HG03025 (cell line): ENCODE data around the gene ZNF93.
A peak's percentile ranks its signal among the peaks of the same experiment; 100 is the strongest.
"Not testable (repeated sequence)": the region's sequence is repeated elsewhere in the genome, so short reads cannot be mapped to it uniquely, and the experiment has no call there.

ENCODE experiments used
- ATAC-seq: cut with Tn5 transposase; IDR thresholded peaks from one replicate; pipeline ENCODE4 v1.9.1; 2021; ENCODE audit warnings: mild to moderate bottlenecking, moderate library complexity; ENCODE audit not compliant: unreplicated experiment, low FRiP score

Gene ZNF93

DNA sequence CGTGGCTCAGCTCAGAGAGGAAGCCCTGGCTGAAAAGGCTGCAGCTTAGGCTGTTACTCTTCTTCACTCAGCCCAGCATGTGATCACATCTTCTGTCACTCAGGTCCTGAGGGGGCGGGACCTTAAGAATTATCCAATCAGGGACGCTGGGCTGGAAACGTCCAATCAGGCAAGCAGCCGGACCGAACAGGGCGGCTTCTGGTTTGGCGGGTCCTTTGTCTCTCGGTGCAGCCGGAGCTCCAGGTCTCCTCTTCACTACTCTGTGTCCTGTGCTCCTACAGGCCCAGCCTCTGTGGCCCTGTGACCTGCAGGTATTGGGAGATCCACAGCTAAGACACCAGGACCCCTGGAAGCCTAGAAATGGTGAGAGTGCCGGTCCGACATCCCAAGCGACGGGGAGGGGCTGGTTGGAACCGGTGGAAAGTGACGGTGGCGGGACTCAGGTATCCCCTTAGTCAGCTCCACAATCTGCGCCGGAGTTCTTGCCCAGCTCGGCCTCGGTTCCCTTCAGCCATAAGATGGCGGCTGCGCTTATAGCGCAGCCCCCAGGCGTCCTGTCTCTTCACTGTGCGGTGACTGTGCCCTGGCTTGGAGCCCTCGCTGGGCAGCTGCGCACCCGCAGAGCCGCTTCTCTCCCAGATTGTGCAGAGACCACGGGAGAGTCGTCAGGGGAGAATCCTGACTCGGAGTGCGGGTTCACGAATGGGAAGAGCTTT, at the start of gene ZNF93:
Gene ZNF93, plus strand, starts transcription at position 218 of the 716 bp plus-strand sequence. Its CDS starts 143 bp downstream, at position 361.
- peak; percentile 90 for ATAC-seq

DNA sequence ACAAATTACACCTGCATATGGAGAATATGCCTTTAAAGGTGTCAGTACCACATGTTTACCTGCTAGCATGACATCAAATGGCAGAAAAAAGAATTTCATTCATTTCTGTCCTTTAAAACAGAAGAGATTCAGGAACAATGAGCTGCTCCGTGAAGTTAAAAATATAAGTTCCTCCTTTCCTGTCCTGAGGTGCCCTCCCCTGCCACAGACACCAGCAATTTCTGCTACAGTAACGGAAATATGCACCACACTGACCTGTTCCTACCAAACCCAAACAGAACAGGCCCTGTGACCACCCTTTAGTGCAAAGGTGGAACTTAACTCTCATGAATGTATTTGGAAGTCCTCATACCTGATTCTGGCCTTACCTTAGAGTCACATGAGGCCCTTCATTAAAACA, 49.0 kb upstream of the ZNF93 start:
- ATAC-seq = not testable (repeated sequence)

DNA sequence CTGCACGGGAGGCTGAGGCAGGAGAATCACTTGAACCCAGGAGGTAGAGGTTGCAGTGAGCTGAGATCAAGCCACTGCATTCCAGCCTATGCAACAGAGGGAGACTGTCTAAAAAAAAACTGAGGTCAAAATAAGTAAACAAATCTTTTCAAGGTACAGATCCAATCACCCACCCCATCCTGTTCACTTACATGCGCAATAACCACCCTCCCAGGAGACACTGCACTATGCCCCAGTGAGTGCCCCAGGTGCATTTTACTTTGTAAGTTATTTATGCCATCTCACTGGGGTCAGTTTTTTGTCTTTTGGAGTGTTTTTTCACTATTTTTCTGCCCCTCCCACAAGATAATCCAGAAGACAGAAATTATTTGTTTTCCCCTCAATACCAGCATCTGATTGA, 42.0 kb upstream of the ZNF93 start:
- no peak for ATAC-seq

DNA sequence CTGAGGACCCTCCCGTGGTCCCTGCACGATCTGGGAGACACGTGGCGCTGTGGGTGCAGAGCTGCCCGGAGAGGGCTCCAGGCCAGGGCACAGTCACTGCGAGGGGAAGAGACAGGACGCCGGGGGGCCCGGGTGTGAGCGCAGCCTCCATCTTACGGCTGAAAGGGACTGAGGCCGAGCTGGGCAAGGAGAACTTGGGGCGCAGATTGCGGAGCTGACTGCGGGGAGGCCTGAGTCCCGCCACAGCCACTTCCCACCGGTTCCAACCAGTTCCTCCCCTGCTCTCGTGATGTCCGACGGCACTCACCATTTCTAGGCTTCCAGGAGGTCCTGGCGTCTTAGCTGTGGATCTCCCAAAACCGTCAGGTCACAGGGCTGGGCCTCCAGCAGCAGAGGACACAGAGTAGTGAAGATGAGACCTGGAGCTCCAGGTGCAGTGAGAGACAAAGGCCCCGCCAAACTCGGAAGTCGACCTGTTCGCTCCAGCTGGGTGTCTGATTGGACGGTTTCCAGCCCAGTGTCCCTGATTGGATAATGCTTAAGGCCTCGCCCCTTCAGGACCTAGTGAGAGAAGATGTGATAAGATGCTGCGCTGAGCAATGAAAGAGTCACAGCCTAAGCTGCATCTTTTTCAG, 39.9 kb upstream of the ZNF93 start:
- no peak for ATAC-seq

DNA sequence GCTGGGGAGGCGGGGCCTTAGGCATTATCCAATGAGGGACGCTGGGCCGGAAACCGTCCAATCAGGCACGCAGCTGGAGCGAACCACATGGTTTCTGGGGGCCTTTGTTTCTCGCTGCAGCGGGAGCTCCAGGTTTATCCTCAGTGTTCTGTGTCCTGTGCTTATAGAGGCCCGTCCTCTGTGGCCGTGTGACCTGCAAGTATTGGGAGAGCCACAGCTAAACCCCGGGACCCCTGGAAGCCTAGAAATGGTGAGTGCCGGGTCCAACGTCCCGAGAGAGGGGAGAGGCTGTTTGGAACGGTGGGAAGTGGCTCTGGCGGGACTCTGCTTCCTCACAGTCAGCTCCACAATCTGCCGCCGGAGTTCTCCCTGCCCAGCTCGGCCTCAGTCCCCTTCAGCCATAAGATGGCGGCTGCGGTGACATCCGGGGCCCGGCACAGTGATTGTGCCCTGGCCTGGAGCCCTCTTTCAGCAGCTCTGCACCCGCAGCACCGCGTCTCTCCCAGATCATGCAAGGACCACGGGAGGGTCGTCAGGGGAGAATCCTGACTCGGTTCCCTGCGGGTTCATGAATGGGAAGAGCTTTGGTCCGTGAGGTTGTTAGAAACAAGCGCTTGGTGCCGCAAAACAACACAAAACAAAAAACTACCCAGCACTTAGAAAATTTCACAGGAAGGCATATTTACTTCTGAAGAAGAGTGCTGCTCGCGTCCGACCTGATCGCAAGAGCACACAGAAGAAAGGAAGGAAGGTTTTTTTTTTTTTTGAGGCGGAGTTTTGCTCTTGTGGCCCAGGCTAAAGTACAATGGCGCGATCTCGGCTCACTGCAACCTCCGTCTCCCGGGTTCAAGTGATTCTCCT, 34.8 kb upstream of the ZNF93 start, which contains the start of gene ZNF253:
Gene ZNF253, plus strand, starts transcription at position 133 of the 861 bp plus-strand sequence. Its CDS starts 115 bp downstream, at position 248.
- ATAC-seq = peak; percentile 96

DNA sequence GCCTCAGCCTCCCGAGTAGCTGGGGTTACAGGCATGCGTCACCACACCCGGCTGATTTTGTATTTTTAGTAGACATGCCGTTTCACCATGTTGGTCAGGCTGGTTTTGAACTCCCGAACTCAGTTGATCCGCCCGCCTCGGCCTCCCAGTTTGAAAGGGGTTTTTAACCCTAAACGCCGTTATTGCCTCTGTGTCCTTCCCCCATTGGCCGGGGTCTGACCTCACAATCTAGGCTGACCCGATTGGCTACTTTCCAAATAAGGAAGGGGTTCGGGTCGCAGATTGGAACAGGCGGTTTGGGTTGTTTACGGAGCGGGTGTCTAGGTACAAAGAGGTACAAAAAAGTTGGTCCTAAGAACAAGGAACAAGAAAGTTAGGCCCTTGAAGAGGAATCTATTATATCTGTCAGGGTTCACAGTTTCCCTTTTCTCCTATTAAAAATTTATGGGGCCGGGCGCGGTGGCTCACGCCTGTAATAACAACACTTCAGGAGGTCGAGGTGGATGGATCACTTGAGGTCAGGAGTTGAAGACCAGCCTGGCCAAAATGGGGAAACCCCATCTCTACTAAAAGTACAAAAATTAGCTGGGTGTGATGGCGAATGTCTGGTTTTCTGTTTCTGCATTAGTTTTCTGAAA, 34.0 kb upstream of the ZNF93 start:
- ATAC-seq = no peak

DNA sequence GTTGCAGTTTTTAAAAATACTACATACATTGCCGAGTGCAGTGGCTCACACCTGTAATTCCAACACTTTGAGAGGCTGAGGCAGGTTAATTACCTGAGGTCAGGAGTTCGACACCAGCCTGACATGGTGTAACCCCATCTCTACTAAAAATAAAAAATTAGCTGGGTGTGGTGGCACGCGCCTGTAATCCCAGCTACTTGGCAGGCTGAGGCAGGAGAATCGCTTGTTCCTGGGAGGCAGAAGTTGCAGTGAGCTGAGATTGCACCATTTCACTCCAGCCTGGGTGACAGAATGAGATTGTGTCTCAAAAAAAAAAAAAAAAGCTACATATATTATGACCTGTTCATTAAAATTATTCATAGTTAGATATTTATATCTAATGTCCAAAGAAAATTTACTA, 30.7 kb upstream of the ZNF93 start:
- not testable (repeated sequence) for ATAC-seq

DNA sequence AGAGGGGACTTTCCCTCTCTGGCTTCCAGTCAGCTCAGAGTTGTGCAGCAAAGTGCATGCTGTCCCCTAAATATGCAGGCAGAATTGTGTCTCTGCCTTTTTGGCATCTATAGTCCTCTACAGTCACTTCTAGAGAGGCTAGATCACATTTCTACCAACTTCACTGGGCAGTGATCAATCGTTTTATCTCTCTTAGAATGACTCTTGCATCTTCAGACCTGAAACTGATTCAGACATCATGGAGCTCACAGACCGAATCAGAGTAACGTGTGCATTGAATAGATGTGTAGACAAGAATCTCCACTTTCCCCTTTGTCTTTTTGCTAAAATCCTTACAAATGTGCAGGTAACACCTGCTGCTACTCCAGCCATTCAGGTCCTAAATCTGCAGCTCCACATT, 28.8 kb upstream of the ZNF93 start:
- ATAC-seq = no peak

DNA sequence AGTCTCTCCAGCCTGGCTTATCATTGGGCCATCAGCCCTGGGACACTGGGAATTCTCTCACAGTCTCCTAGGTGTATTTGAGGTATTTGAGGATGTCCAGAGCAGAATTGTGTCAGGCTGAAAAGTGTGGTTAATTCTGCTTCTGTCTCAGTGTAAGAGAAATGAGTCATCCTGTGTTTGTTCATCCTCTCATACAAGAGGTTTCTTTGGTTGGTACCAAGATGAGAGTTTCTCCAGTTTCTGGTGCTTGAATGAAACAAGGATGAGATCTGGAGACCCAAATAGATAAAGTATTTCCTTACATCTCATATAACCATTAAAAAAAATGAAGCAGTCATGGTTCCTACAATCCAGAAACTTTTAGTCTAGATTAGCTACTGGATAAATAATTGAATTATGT, 27.4 kb upstream of the ZNF93 start:
- ATAC-seq = no peak

DNA sequence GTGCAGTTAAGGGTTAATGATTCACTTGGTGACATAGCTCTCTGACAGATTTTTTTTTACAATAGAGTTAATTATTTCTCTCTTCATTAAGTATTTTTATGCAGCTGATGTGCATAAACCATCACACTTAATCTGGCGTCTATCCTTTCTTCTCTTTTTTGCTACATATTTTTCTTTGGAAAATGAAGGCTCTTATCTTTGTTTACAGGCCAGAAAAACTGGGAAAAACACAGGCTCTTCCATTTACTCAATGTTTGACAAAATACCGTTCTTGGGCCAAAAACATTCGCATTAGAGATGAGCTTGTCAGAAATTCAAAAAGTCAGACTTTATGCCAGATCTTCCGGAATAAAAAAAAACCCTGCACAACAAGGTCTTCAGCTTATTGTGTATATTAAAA, 23.0 kb upstream of the ZNF93 start:
- no peak for ATAC-seq

DNA sequence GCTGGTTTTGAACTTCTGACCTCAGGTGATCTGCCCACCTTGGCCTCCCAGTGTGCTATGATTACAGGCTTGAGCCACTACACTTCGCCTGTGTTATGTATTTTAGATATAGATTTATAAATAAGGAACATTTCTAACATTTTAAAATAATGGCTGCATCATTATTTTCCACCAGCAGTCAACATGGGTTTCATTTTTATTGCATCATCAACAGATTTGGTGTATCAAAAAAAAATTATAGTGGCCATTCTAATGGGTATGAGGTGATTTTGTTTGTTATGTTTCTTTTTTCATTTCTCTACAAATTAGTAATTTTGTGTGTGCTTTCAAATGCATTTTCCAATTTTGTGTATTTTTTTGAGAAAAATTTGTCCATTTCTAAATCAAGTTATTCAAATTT, 16.2 kb upstream of the ZNF93 start:
- ATAC-seq = no peak

DNA sequence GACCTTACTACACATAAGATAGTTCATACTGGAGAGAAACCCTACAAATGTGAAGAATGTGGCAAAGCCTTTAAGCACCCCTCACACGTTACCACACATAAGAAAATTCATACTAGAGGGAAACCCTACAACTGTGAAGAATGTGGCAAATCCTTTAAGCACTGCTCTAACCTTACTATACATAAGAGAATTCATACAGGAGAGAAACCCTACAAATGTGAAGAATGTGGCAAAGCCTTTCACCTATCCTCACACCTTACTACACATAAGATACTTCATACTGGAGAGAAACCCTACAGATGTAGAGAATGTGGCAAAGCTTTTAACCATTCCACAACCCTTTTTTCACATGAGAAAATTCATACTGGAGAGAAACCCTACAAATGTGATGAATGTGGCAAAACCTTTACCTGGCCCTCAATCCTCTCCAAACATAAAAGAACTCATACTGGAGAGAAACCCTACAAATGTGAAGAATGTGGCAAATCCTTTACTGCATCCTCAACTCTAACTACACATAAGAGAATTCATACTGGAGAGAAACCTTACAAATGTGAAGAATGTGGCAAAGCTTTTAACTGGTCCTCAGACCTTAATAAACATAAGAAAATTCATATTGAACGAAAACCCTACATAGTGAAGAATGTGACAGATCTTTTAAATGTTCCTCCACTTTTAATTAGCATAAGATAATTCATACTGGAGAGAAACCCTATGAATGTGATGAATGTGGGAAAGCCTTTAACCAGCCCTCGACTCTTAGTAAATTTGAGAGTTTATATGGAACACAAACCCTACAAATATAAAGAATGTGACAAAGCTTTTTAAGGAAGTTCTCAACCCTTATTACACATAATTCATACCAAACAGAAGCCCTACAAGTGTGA, 8.4 kb upstream of the ZNF93 start:
- ATAC-seq = not testable (repeated sequence)

DNA sequence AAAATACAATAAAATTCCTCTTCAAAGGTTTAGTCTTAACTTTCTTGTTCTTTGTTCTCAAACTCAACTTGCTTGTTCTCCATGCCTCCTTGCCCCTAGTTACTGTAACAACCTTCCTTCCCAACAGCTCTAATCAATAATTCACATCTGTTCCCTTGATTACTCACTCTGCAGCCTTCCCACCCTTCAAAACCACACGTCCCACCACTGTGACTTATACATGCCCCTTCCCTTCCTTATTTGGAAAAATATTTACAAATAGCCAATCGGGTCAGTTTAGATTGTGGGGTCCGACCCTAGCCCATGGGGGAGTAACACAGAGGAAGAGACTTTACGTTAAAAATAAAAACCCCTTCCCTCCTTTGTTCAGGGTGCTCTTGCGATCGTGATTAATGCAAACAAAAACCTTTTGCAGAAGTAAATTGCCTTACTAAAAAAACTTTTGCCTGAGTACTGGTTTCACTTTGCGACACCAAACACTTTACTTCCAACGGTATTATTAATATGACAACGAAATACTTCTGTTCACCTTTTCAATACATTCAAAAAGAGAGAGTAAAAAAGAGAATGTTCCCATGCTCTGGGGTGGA, 512 bp upstream of the ZNF93 start:
- peak; percentile 18 for ATAC-seq

DNA sequence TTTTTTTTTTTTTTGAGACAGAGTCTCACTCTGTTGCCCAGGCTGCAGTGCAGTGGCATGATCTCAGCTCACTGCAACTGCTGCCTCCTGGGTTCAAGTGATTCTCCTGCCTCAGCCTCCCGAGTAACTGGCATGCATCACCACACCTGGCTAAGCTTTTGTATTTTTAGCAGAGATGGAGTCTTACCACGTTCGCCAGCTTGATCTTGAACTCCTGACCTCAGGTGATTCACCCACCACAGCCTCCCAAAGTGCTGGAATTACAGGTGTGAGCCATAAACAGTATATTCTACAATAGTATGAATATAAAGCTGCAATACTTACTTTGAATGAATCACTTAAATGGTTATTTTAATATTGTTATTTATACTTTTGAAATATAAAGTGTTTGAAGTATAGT, 6.8 kb downstream of the ZNF93 start:
- not testable (repeated sequence) for ATAC-seq

DNA sequence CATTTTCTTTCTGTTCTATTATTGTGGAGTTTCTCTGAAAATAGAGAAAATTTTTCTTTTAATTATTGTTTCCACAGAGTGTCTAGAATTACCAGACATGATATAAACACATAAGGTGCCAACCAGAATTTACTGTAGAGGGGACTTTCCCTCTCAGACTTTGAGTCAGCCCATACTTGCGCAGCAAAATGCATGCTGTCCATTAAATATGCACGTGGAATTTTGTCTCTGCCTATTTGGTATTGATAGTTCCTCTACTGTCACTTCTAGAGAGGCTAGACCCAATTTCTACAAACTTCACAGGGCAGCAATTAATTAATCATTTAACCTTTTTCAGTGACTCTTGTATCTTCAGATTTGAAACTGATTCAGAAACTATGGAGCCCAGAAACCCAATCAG, 8.9 kb downstream of the ZNF93 start:
- no peak for ATAC-seq

DNA sequence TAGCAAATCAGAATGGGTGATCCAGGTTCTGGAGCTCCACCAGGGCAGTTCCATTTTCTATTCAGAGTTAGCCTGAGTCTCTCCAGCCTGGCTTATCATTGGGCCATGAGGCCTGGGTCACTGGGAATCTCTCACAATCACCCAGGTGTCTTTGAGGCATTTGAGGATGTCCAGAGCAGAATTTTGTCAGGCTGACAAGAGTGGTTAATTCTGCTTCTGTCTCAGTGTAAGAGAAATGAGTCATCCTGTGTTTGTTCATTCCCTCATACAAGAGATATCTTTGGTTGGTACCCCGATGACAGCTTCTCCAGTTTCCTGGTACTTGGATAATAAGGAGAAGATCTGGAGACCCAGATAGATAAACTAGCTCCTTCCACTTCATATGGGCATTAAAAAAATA, 10.4 kb downstream of the ZNF93 start:
- ATAC-seq = no peak

DNA sequence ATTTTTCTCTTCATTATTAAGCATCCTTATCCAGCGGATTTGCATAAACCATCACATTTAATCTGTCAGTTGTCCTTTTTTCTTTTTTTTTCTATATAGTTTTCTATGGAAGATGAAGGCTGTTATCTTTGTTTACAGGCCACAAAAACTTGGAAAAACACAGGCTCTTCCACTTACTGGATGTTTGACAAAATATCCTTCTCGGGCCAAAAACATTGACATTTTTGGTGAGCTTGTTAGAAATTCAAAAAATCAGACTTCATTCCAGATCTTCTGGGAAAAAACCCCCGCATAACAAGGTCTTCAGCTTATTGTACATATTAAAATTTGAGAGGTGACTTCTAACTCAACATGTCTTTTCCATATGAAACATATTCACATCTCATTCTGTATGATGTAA, 13.8 kb downstream of the ZNF93 start:
- no peak for ATAC-seq

DNA sequence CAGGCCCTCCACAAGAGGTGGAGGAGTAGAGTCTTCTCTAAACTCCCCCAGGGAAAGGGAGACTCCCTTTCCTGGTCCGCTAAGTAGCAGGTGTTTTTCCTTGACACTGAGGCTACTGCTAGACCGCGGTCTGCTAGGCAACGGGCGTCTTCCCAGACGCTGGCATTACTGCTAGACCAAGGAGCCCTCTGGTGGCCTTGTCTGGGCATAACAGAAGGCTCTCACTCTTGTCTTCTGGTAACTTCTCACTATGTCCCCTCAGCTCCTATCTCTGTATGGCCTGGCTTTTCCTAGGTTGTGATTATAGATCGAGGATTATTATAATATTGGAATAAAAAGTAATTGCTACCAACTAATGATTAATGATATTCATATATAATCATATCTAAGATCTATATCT, 29.7 kb downstream of the ZNF93 start:
- ATAC-seq = not testable (repeated sequence)
